ENCODE results near the gene DPYD.

- TF ChIP-seq POLR2A (IDR thresholded peaks at IDR 0.05; ENCODE audit: low read depth, low read length) (no peak), POLR2AphosphoS5 (IDR thresholded peaks at IDR 0.05; ENCODE audit: low read depth, low read length) (no peak), SPI1 (IDR thresholded peaks at IDR 0.05; ENCODE audit: low read depth, low read length) (no peak), TAF1 (IDR thresholded peaks at IDR 0.05; ENCODE audit: low read depth, low read length) (no peak), PAX5 (IDR thresholded peaks at IDR 0.05; ENCODE audit: insufficient read depth, low read length, severe bottlenecking) (no peak), POU2F2 (IDR thresholded peaks at IDR 0.05; ENCODE audit: low read depth, low read length) (no peak)
Observed at GRCh38 chr1:97204468-97204867, 716.4 kb downstream of the DPYD start.
